PC-3 (cell line): ENCODE results near the gene PLA2G2A. TPM values are rescaled to one million over a fixed set of nuclear protein-coding genes. Genes with fewer than 3 reads are reported as not detected.
"Not testable (repeated sequence)": the region's sequence is repeated elsewhere in the genome, so short reads cannot be mapped to it uniquely, and the experiment has no call there.

Experiments
- ATAC-seq: fragments of 200-7000 bp; cut with Tn5 transposase; 2 replicates; pipeline ENCODE4 v1.9.1; 2020; ENCODE audit warnings: mild to moderate bottlenecking, moderate library complexity
- BruUV-seq: library from RNA; stranded (reverse); fragments of 400-500 nt; replicated peaks from 2 replicates; lab custom pipeline; 2021; lab: Mats Ljungman, UMichigan
- CTCF ChIA-PET: fragments of 300-600 bp; sonication (Branson Sonifier 250); formaldehyde crosslinking; loops from one replicate; lab custom pipeline; 2022; ENCODE audit warnings: antibody characterized with exemption; lab: Charles Lee
- POLR2A ChIA-PET: fragments of 300-600 bp; sonication (Branson Sonifier 250); formaldehyde crosslinking; loops from one replicate; lab custom pipeline; 2022; ENCODE audit warnings: antibody characterized with exemption; ENCODE audit not compliant: unreplicated experiment; lab: Charles Lee
- DNase-seq: peaks from one replicate; pipeline ENCODE4 v3.0.0-alpha.2; 2015
- H2AFZ ChIP-seq: fragments of 300-600 bp; sonication (generic); 2 replicates; pipeline ENCODE4 v1.6.0; 2016; ENCODE audit warnings: antibody characterized with exemption, low read length
- H3F3A ChIP-seq: fragments of 300-600 bp; sonication (generic); one replicate; pipeline ENCODE4 v1.6.0; 2017; ENCODE audit warnings: antibody characterized with exemption, low read length, control low read depth, mild to moderate bottlenecking; ENCODE audit not compliant: unreplicated experiment
- H3K27ac ChIP-seq: fragments of 300-600 bp; sonication (generic); 2 replicates; pipeline ENCODE4 v1.5.1; 2016; ENCODE audit warnings: mild to moderate bottlenecking, low read length
- H3K27me3 ChIP-seq: fragments of 300-600 bp; sonication (generic); 2 replicates; pipeline ENCODE4 v1.6.1; 2016; ENCODE audit warnings: low read length, mixed read lengths
- H3K36me3 ChIP-seq: fragments of 300-600 bp; sonication (generic); 2 replicates; pipeline ENCODE4 v1.6.1; 2016; ENCODE audit warnings: low read depth, mixed run types, low read length, mixed read lengths
- H3K4me1 ChIP-seq: fragments of 300-600 bp; sonication (generic); 2 replicates; pipeline ENCODE4 v1.5.1; 2016; ENCODE audit warnings: low read length; ENCODE audit not compliant: insufficient read depth
- H3K4me2 ChIP-seq: fragments of 300-600 bp; sonication (generic); 2 replicates; pipeline ENCODE4 v1.6.0; 2016; ENCODE audit warnings: low read length
- H3K4me3 ChIP-seq: fragments of 300-600 bp; sonication (generic); 2 replicates; pipeline ENCODE4 v1.5.1; 2016; ENCODE audit warnings: mild to moderate bottlenecking, low read length, mixed read lengths
- H3K79me2 ChIP-seq: fragments of 300-600 bp; sonication (generic); 2 replicates; pipeline ENCODE4 v1.6.1; 2017; ENCODE audit warnings: low read length, mixed read lengths
- H3K9ac ChIP-seq: fragments of 300-600 bp; sonication (generic); 2 replicates; pipeline ENCODE4 v1.6.0; 2016; ENCODE audit warnings: mild to moderate bottlenecking, low read length
- H3K9me2 ChIP-seq: fragments of 300-600 bp; sonication (generic); replicated peaks from 2 replicates; pipeline ENCODE4 v1.6.1; 2016; ENCODE audit warnings: mixed run types, low read length, mixed read lengths
- H3K9me3 ChIP-seq: fragments of 300-600 bp; sonication (generic); 2 replicates; pipeline ENCODE4 v1.6.1; 2016; ENCODE audit warnings: low read length, mixed read lengths
- H4K20me1 ChIP-seq: fragments of 300-600 bp; sonication (generic); 2 replicates; pipeline ENCODE4 v1.6.1; 2016; ENCODE audit warnings: low read length, mixed read lengths
- CTCF ChIP-seq: fragments of 300-600 bp; sonication (generic); conservative IDR thresholded peaks from 2 replicates; pipeline ENCODE4 v1.5.1; 2017; ENCODE audit warnings: antibody characterized with exemption, low read depth, mild to moderate bottlenecking, low read length
- EZH2 ChIP-seq: fragments of 300-600 bp; sonication (generic); IDR thresholded peaks from one replicate; pipeline ENCODE4 v1.6.1; 2017; ENCODE audit warnings: antibody characterized with exemption, mild to moderate bottlenecking, low read length; ENCODE audit not compliant: unreplicated experiment
- EZH2phosphoT487 ChIP-seq: fragments of 300-600 bp; sonication (generic); IDR thresholded peaks from 2 replicates; pipeline ENCODE4 v1.6.1; 2018; ENCODE audit warnings: mild to moderate bottlenecking, antibody characterized with exemption, low read length, borderline replicate concordance
- intact Hi-C: fragments of 100-400 bp; cut with micrococcal nuclease; formaldehyde crosslinking; loops from 2 replicates; pipeline ENCODE4 v1.9.0; 2023
- total RNA-seq: library from RNA; depleted of rRNA; stranded (reverse); fragments of >200 nt; gene quantifications from 2 replicates; pipeline ENCODE4 v1.2.3, GENCODE V29; 2014

The PLA2G2A gene
- total RNA-seq, 1 experiment from 2014 or later: not detected

GRCh38 chr1:19987719-19988118 is 8.3 kb upstream of the PLA2G2A start:
- H3K27me3 ChIP-seq: peaks cover 18% of the 10 kb centered on the region; the same call in 1 of the 2 replicates
- H3K79me2 ChIP-seq: no peaks in the 10 kb centered on the region
- H3K4me3 ChIP-seq: no peak overlapping the region
- ATAC-seq: no peak
- H2AFZ ChIP-seq: no peak overlapping the region
- TF ChIP-seq EZH2 (no peak), EZH2phosphoT487 (no peak), CTCF (no peak)
- CTCF ChIA-PET: no interaction called here
- H3K27ac ChIP-seq: no peak overlapping the region
- no peaks in the 10 kb centered on the region for H3F3A ChIP-seq
- no peak overlapping the region for H3K9ac ChIP-seq
- H3K4me2 ChIP-seq: no peak overlapping the region
- H3K4me1 ChIP-seq: no peaks in the 10 kb centered on the region
- no peaks in the 10 kb centered on the region for H4K20me1 ChIP-seq
- no peaks in the 10 kb centered on the region for H3K36me3 ChIP-seq
- no peak for DNase-seq
- no peaks in the 10 kb centered on the region for H3K9me3 ChIP-seq
- intact Hi-C loops: no loop called here
- POLR2A ChIA-PET: no interaction called here
- BruUV-seq: no TSS peak
- no peaks in the 10 kb centered on the region for H3K9me2 ChIP-seq

- DNase-seq, H3K27ac ChIP-seq, H3F3A ChIP-seq, BruUV-seq, H4K20me1 ChIP-seq, H2AFZ ChIP-seq, POLR2A ChIA-PET, CTCF ChIA-PET, H3K9ac ChIP-seq, ATAC-seq, H3K4me2 ChIP-seq, H3K9me3 ChIP-seq, H3K79me2 ChIP-seq, H3K36me3 ChIP-seq, intact Hi-C loops, H3K4me1 ChIP-seq, H3K9me2 ChIP-seq, H3K4me3 ChIP-seq: not testable (repeated sequence)
- peaks cover 18% of the 10 kb centered on the region; the same call in 1 of the 2 replicates for H3K27me3 ChIP-seq
Observed at GRCh38 chr1:19984409-19985016, 5.1 kb upstream of the PLA2G2A start.

- Histone ChIP-seq H3K36me3 (no peaks in the 10 kb centered on the region), H2AFZ (peak overlapping the region; percentile 5; the same call in 1 of the 2 replicates), H3F3A (no peaks in the 10 kb centered on the region), H3K4me3 (no peak overlapping the region), H3K27me3 (no peaks in the 10 kb centered on the region), H3K79me2 (no peaks in the 10 kb centered on the region), H3K9me3 (no peaks in the 10 kb centered on the region), H3K4me2 (no peak overlapping the region), H3K9ac (no peak overlapping the region), H3K27ac (no peak overlapping the region), H3K4me1 (no peaks in the 10 kb centered on the region; the same call in 1 of the 2 replicates), H3K9me2 (no peaks in the 10 kb centered on the region), H4K20me1 (no peaks in the 10 kb centered on the region)
- BruUV-seq: no TSS peak
- intact Hi-C loops: no loop called here
- ATAC-seq (no peak; the same call in 1 of the 2 replicates), DNase-seq (no peak)
- TF ChIP-seq EZH2: no peak
- TF ChIP-seq EZH2phosphoT487: no peak
- TF ChIP-seq CTCF: no peak
- CTCF ChIA-PET: no interaction called here
- POLR2A ChIA-PET: no interaction called here
Observed at GRCh38 chr1:19981507-19982312, 2.3 kb upstream of the PLA2G2A start.
